Glutamatergic neuron (in vitro differentiated cells): ENCODE results near the gene SYT15. TPM values are rescaled to one million over a fixed set of nuclear protein-coding genes. Genes with fewer than 3 reads are reported as not detected.

Experiments used
- DNase-seq: peaks from one replicate; pipeline ENCODE4 v3.0.0; 2022
- H3K27ac Mint-ChIP-seq: one replicate; pipeline ENCODE4 v1.8.0; 2020; ENCODE audit warnings: mild to moderate bottlenecking, mixed read lengths, inconsistent platforms; ENCODE audit not compliant: unreplicated experiment
- H3K27me3 Mint-ChIP-seq: one replicate; pipeline ENCODE4 v1.8.0; 2020; ENCODE audit warnings: mild to moderate bottlenecking, moderate library complexity, mixed read lengths, inconsistent platforms; ENCODE audit not compliant: unreplicated experiment
- H3K36me3 Mint-ChIP-seq: one replicate; pipeline ENCODE4 v1.8.0; 2020; ENCODE audit warnings: mild to moderate bottlenecking, mixed read lengths, inconsistent platforms; ENCODE audit not compliant: unreplicated experiment
- H3K4me1 Mint-ChIP-seq: one replicate; pipeline ENCODE4 v1.8.0; 2020; ENCODE audit warnings: mild to moderate bottlenecking, low read depth, mixed read lengths, inconsistent platforms; ENCODE audit not compliant: unreplicated experiment
- H3K4me3 Mint-ChIP-seq: one replicate; pipeline ENCODE4 v1.8.0; 2020; ENCODE audit warnings: mild to moderate bottlenecking, mixed read lengths, inconsistent platforms; ENCODE audit not compliant: unreplicated experiment
- H3K9me3 Mint-ChIP-seq: one replicate; pipeline ENCODE4 v1.8.0; 2020; ENCODE audit warnings: mild to moderate bottlenecking, moderate library complexity, mixed read lengths, inconsistent platforms; ENCODE audit not compliant: unreplicated experiment
- total RNA-seq: library from RNA; stranded (reverse); fragmentation: NEBNext Ultra II Directional; extraction: Animal tissue kit (Norgen Biotek cat#: 25700); gene quantifications from one replicate; pipeline ENCODE4 v1.2.1, GENCODE V29; 2021; ENCODE audit not compliant: unreplicated experiment
- TF ChIP-seq, protein P1 (sequence below): fragments of 200-600 bp; sonication (generic); IDR thresholded peaks from one replicate; pipeline ENCODE4 v1.5.0; 2021; ENCODE audit not compliant: partially characterized antibody, unreplicated experiment

SYT15 gene
- total RNA-seq, 1 donor from 2014 or later: 2.5 TPM

DNA sequence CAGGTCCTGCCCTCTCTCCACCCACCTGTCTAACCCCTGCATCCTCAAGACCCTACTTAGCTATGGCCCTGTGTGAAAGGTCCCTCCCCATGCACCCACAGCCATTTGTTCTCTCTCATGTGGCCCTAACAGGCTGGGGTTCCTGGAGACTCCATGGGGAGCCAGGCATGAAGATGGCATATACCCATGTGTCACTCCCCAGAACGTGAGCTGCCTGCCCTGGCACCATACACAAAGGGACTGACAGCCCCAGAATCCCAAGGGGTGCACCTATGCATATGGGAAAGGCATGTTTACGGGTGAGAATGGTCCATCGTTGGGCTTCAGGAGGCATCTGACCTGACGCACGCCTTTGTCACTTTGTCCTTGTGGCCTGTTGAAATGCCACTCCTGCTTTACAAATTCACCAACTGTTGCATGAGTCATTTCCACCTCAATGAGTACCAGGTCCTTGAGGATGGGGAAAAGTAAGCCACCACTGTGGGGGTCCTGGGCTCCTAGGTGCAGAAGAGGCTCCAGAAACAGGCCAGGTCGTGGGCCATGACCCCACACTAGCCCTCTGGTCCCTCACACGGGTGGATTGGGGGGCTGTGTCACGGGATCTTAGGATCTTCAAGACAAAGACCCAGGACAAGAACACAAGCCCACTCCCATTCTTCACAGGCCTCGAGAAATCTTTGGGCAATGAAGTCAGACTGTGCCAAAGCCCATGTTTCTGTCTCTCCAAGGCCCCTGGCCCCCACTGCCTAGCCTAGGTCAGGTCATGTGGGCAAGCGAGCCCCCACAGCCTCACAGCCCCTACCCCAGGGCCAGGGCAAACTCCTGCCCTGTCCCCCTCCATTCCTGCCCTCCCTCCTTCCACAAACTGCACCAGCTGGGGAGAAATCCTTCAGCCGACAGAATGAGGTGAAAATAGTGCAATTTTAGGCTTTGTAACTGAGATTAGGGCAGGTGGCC is 31.1 kb upstream of the SYT15 start:
- Mint-ChIP-seq H3K27me3 (peaks cover 8% of the 10 kb centered on the region), H3K9me3 (peaks cover 7% of the 10 kb centered on the region), H3K27ac (no peak overlapping the region), H3K4me1 (no peaks in the 10 kb centered on the region), H3K4me3 (no peak overlapping the region), H3K36me3 (no peaks in the 10 kb centered on the region)
- TF ChIP-seq, protein P1, sequence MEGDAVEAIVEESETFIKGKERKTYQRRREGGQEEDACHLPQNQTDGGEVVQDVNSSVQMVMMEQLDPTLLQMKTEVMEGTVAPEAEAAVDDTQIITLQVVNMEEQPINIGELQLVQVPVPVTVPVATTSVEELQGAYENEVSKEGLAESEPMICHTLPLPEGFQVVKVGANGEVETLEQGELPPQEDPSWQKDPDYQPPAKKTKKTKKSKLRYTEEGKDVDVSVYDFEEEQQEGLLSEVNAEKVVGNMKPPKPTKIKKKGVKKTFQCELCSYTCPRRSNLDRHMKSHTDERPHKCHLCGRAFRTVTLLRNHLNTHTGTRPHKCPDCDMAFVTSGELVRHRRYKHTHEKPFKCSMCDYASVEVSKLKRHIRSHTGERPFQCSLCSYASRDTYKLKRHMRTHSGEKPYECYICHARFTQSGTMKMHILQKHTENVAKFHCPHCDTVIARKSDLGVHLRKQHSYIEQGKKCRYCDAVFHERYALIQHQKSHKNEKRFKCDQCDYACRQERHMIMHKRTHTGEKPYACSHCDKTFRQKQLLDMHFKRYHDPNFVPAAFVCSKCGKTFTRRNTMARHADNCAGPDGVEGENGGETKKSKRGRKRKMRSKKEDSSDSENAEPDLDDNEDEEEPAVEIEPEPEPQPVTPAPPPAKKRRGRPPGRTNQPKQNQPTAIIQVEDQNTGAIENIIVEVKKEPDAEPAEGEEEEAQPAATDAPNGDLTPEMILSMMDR: no peak
- no peak for DNase-seq

DNA sequence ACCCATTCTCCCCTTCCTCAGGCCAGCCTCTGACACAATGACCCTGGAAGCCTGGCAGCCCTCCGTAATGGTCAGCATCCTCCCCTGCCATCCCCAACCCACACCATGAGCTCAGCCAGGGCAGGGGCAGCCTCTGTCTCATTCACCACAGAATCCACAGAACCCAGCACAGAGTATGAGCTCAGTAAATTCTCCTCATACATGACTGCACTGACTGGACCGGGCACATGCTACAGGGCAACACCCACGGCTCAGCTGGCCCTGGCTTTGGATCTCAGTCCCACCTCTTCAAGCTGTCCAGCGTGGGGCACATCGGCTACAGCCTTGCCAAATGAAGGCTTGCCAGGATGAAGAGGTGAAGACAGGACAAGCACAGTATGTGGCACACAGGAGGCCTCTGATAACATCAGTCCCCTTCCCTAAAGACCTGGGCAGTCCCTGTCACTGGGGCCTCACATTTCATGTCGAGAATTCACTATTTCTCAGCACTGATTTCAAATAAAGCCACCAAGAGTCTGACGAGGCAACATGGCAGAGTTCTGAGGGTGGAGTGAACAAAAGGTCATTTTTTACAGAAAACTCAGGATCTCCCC is 30.3 kb upstream of the SYT15 start:
- Mint-ChIP-seq H3K9me3 (peaks cover 5% of the 10 kb centered on the region), H3K4me3 (no peak overlapping the region), H3K4me1 (no peaks in the 10 kb centered on the region), H3K36me3 (no peaks in the 10 kb centered on the region), H3K27me3 (peaks cover 8% of the 10 kb centered on the region), H3K27ac (no peak overlapping the region)
- no peak for DNase-seq
- TF ChIP-seq, protein P1: no peak

DNA sequence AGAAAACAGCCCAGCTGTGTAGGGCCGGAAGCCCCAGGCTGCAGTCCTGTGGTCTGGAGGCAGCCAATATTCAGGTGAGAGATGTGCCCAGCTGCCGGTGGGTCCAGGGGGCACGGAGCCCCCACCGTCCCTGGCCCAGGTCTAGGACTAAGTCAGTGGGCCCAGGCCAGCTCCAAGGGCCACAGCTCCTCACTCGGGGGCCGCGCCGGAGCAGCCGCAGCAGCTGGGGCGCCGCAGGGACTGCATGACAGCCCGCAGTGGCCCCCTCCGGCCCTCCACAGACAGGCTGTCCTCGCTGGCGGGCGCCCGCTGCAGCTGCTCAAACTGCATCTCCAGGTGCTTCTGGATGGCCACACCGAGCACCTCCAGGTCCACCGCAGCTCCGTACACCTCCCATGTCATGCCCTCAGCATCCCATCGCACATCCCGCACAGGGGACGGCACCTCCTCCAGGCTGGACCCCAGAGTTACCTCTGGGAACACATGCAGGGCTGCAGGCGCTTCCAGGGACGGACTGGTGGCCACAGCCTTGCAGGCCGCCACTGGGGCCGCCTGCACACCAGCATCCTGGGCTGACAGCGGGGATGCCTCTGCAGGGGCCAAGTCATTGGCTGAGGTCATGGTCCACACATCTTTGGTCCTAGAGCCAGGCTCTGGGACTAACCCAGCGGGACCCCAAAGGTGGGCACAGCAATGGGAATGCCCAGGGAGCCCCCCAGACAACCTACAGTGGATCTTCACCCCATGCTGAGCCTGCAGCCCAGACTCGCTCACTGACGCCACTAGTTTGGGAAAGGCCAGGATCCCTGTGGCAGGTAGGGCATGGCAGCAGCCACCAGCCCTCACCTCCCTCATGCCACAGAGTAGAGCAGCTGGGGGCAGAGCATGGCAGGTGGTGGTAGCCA is 29.5 kb upstream of the SYT15 start:
- H3K9me3 Mint-ChIP-seq: peaks cover 3% of the 10 kb centered on the region
- H3K4me3 Mint-ChIP-seq: no peak overlapping the region
- DNase-seq: no peak
- peaks cover 3% of the 10 kb centered on the region for H3K27me3 Mint-ChIP-seq
- TF ChIP-seq, protein P1: no peak
- no peak overlapping the region for H3K27ac Mint-ChIP-seq
- H3K36me3 Mint-ChIP-seq: no peaks in the 10 kb centered on the region
- H3K4me1 Mint-ChIP-seq: no peaks in the 10 kb centered on the region

DNA sequence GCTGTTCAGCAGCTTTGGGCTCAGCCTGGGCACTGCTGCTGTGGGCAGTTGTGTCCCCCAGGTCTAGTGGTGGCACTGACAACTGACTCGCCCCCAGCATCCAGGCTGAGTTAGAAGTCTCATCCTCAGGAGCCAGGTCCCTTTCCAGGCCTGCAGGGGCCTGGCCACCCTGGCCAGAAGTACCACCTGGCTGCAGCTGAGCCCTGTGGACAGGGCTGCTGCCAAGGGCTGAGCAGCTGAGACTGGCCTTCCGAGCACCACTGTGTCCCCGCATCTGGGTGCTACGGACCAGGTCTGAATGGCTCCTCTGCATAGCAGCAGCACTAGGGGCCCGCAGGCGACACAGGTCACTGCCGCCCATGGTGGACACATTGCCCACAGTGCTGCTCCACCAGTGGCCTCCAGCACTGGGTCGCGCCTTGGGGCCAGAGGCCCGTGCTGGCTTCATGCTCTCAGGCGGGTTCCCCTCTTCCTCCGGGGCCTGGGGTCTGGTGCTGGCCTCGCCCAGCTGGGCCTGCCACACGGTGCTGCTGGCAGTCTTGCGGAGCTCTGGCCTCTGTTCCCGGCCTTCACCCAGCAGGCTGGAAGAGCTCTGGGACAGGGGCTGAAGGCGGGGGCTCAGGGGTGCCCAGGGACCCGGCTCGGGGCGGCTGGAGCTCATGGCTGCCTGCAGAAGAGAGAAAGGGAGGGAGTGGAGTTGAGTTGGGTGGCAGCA is 28.7 kb upstream of the SYT15 start:
- DNase-seq: no peak
- Mint-ChIP-seq H3K36me3 (no peaks in the 10 kb centered on the region), H3K27ac (no peak overlapping the region), H3K9me3 (peaks cover 3% of the 10 kb centered on the region), H3K4me3 (no peak overlapping the region), H3K4me1 (no peaks in the 10 kb centered on the region), H3K27me3 (no peaks in the 10 kb centered on the region)
- TF ChIP-seq, protein P1: no peak
